ENCODE measurements around the gene ADGRG4.
"Not testable (repeated sequence)": the region's sequence is repeated elsewhere in the genome, so short reads cannot be mapped to it uniquely, and the experiment has no call there.

Gene ADGRG4

GRCh38 chrX:136395271-136395670 is 94.5 kb downstream of the ADGRG4 start:
- DNase-seq, result no peak

GRCh38 chrX:136397001-136397400 is 96.2 kb downstream of the ADGRG4 start:
- no peak for DNase-seq

- no peak for DNase-seq
These were observed 104.4 kb downstream of the ADGRG4 start for GRCh38 chrX:136405126-136405525.

- DNase-seq, result no peak
These were observed 117.0 kb downstream of the ADGRG4 start for GRCh38 chrX:136417806-136418205.

- DNase-seq, result no peak
These were observed 120.6 kb downstream of the ADGRG4 start for GRCh38 chrX:136421338-136421737.

- no peak for DNase-seq
These were observed 123.0 kb downstream of the ADGRG4 start for GRCh38 chrX:136423724-136424123.

GRCh38 chrX:136425996-136426395 is 125.2 kb downstream of the ADGRG4 start:
- no peak for DNase-seq

- DNase-seq, result no peak
These were observed 130.9 kb downstream of the ADGRG4 start for GRCh38 chrX:136431625-136432024.

- DNase-seq, result no peak
These were observed 137.0 kb downstream of the ADGRG4 start for GRCh38 chrX:136437774-136438173.

GRCh38 chrX:136438192-136438591 is 137.4 kb downstream of the ADGRG4 start:
- DNase-seq, result no peak

GRCh38 chrX:136445674-136446073 is 144.9 kb downstream of the ADGRG4 start:
- DNase-seq, result not testable (repeated sequence)

- DNase-seq, result no peak
These were observed 145.4 kb downstream of the ADGRG4 start for GRCh38 chrX:136446208-136446607.

GRCh38 chrX:136447308-136447707 is 146.5 kb downstream of the ADGRG4 start:
- DNase-seq, result no peak

GRCh38 chrX:136447968-136448367 is 147.2 kb downstream of the ADGRG4 start:
- no peak for DNase-seq

- no peak for DNase-seq
These were observed 149.5 kb downstream of the ADGRG4 start for GRCh38 chrX:136450050-136450830.

GRCh38 chrX:136452614-136453013 is 151.9 kb downstream of the ADGRG4 start:
- no peak for DNase-seq

- no peak for DNase-seq
These were observed 152.4 kb downstream of the ADGRG4 start for GRCh38 chrX:136453114-136453513.

- DNase-seq, result peak; percentile 81
These were observed 153.0 kb downstream of the ADGRG4 start for GRCh38 chrX:136453771-136454170.

- no peak for DNase-seq
These were observed 155.4 kb downstream of the ADGRG4 start for GRCh38 chrX:136456133-136456532.

- no peak for DNase-seq
These were observed 156.6 kb downstream of the ADGRG4 start for GRCh38 chrX:136457303-136457917.

- no peak for DNase-seq
These were observed 163.8 kb downstream of the ADGRG4 start for GRCh38 chrX:136464589-136464988.
